Endodermal cell (in vitro differentiated cells): ENCODE data around the gene VPREB3. TPM values are rescaled to one million over a fixed set of nuclear protein-coding genes. Genes with fewer than 3 reads are reported as not detected.

Experiments
- DNase-seq: peaks from one replicate; pipeline ENCODE4 v3.0.0-alpha.2; 2017
- H3K27ac ChIP-seq: 2 replicates; pipeline ENCODE4 v1.5.1; 2013; ENCODE audit warnings: mild to moderate bottlenecking, low read depth, low read length, moderate library complexity
- H3K27me3 ChIP-seq: 2 replicates; pipeline ENCODE4 v1.6.1; 2013; ENCODE audit warnings: mild to moderate bottlenecking, low read length, moderate library complexity; ENCODE audit not compliant: insufficient read depth, control insufficient read depth, poor library complexity, severe bottlenecking
- H3K36me3 ChIP-seq: 2 replicates; pipeline ENCODE4 v1.7.0; 2013; ENCODE audit warnings: mild to moderate bottlenecking, low read length, moderate library complexity; ENCODE audit not compliant: control insufficient read depth, insufficient read depth
- H3K4me1 ChIP-seq: one replicate; pipeline ENCODE4 v1.7.0; 2013; ENCODE audit warnings: low read length; ENCODE audit not compliant: control insufficient read depth, insufficient read depth
- H3K4me3 ChIP-seq: 2 replicates; pipeline ENCODE4 v1.5.1; 2013; ENCODE audit warnings: mild to moderate bottlenecking, low read length, moderate library complexity
- H3K9ac ChIP-seq: 2 replicates; pipeline ENCODE4 v1.6.1; 2013; ENCODE audit warnings: mild to moderate bottlenecking, low read length, moderate library complexity; ENCODE audit not compliant: poor library complexity, severe bottlenecking; ENCODE audit errors: extremely low read depth
- H3K9me3 ChIP-seq: 2 replicates; pipeline ENCODE4 v1.6.1; 2013; ENCODE audit warnings: mild to moderate bottlenecking, low read length, moderate library complexity; ENCODE audit not compliant: control insufficient read depth
- H3K27ac Mint-ChIP-seq: 2 replicates; pipeline ENCODE4 v1.8.0; 2020; ENCODE audit warnings: mixed read lengths
- H3K27me3 Mint-ChIP-seq: 2 replicates; pipeline ENCODE4 v1.8.0; 2021; ENCODE audit warnings: mild to moderate bottlenecking, mixed read lengths; ENCODE audit not compliant: insufficient read depth
- H3K36me3 Mint-ChIP-seq: 2 replicates; pipeline ENCODE4 v1.8.0; 2020; ENCODE audit warnings: low read depth, mixed read lengths
- H3K4me1 Mint-ChIP-seq: 2 replicates; pipeline ENCODE4 v1.8.0; 2020; ENCODE audit warnings: mixed read lengths
- H3K4me3 Mint-ChIP-seq: 2 replicates; pipeline ENCODE4 v1.8.0; 2020; ENCODE audit warnings: mild to moderate bottlenecking, moderate library complexity, mixed read lengths
- H3K9me3 Mint-ChIP-seq: 2 replicates; pipeline ENCODE4 v1.8.0; 2020; ENCODE audit warnings: mild to moderate bottlenecking, mixed read lengths
- CTCF ChIP-seq: fragments of 200-600 bp; sonication (generic); conservative IDR thresholded peaks from 2 replicates; pipeline ENCODE4 v1.5.0; 2021; ENCODE audit warnings: antibody characterized with exemption, mild to moderate bottlenecking
- WGBS, 2 experiments: methylation state at CpG; one replicate each; pipeline versions ENCODE4 v1.1.5 to v1.1.7; 2013; ENCODE audit warnings: missing lambda C conversion rate in 2 of 2, mixed read lengths in 1 of 2; ENCODE audit not compliant: insufficient coverage in 1 of 2, insufficient read length in 1 of 2; 5-methylcytosine and 5-hydroxymethylcytosine counted together
- total RNA-seq, 2 donors: library from RNA; stranded (reverse); fragmentation: NEBNext Ultra II Directional in 1 of 2; extraction: Animal tissue kit (Norgen Biotek cat#: 25700) in 1 of 2; gene quantifications; 2 replicates in 1 of 2; 3 replicates in 1 of 2; pipeline ENCODE4 v1.2.1, GENCODE V29; 2021

The VPREB3 gene
- total RNA-seq, 2 donors from 2014 or later = not detected

GRCh38 chr22:23722724-23723123 lies 31.5 kb downstream of the VPREB3 start:
- no peak overlapping the region for H3K4me3 ChIP-seq
- H3K4me1 ChIP-seq = no peaks in the 10 kb centered on the region
- WGBS, 2 experiments = 94 to 95% methylated on average over 2 of the region's 2 CpGs
- no peak overlapping the region for H3K27ac ChIP-seq
- H3K27ac Mint-ChIP-seq = no peak overlapping the region
- no peaks in the 10 kb centered on the region for H3K4me1 Mint-ChIP-seq
- no peak overlapping the region for H3K9ac ChIP-seq
- no peak overlapping the region for H3K4me3 Mint-ChIP-seq
- no peak for TF ChIP-seq CTCF
- no peak for DNase-seq
- H3K36me3 ChIP-seq = no peaks in the 10 kb centered on the region
- H3K27me3 Mint-ChIP-seq = peaks cover 2% of the 10 kb centered on the region
- no peaks in the 10 kb centered on the region for H3K9me3 ChIP-seq
- H3K36me3 Mint-ChIP-seq = no peaks in the 10 kb centered on the region
- no peaks in the 10 kb centered on the region for H3K27me3 ChIP-seq
- no peaks in the 10 kb centered on the region for H3K9me3 Mint-ChIP-seq

- H3K9me3 Mint-ChIP-seq = no peaks in the 10 kb centered on the region
- Histone ChIP-seq H3K27me3 (no peaks in the 10 kb centered on the region), H3K4me3 (no peak overlapping the region), H3K9me3 (no peaks in the 10 kb centered on the region), H3K27ac (no peak overlapping the region), H3K9ac (no peak overlapping the region), H3K4me1 (no peaks in the 10 kb centered on the region), H3K36me3 (no peaks in the 10 kb centered on the region)
- peaks cover 2% of the 10 kb centered on the region for H3K27me3 Mint-ChIP-seq
- H3K4me1 Mint-ChIP-seq = no peaks in the 10 kb centered on the region
- WGBS, 2 experiments = 81 to 86% methylated on average over 3 to 4 of the region's 4 CpGs
- no peaks in the 10 kb centered on the region for H3K36me3 Mint-ChIP-seq
- H3K4me3 Mint-ChIP-seq = no peak overlapping the region
- DNase-seq = no peak
- TF ChIP-seq CTCF = no peak
- H3K27ac Mint-ChIP-seq = no peak overlapping the region
These were observed 32.1 kb downstream of the VPREB3 start for GRCh38 chr22:23722160-23722559.

GRCh38 chr22:23720855-23721254 lies 33.4 kb downstream of the VPREB3 start:
- DNase-seq = no peak
- H3K9ac ChIP-seq = no peak overlapping the region
- TF ChIP-seq CTCF = no peak

More at GRCh38 chr22:23720855-23721254, 33.4 kb downstream of the VPREB3 start:
- Mint-ChIP-seq H3K9me3 (no peaks in the 10 kb centered on the region), H3K27me3 (no peaks in the 10 kb centered on the region), H3K36me3 (no peaks in the 10 kb centered on the region), H3K27ac (no peak overlapping the region), H3K4me1 (no peaks in the 10 kb centered on the region), H3K4me3 (no peak overlapping the region)
- no peaks in the 10 kb centered on the region for H3K9me3 ChIP-seq
- no peaks in the 10 kb centered on the region for H3K4me1 ChIP-seq
- 91 to 92% methylated on average over 5 to 6 of the region's 6 CpGs for WGBS, 2 experiments
- no peak overlapping the region for H3K27ac ChIP-seq
- H3K36me3 ChIP-seq = no peaks in the 10 kb centered on the region
- no peaks in the 10 kb centered on the region for H3K27me3 ChIP-seq
- H3K4me3 ChIP-seq = no peak overlapping the region
